HG02943 (cell line): Measurements from ENCODE around the gene KCNMB2.
"Not testable (repeated sequence)": the region's sequence is repeated elsewhere in the genome, so short reads cannot be mapped to it uniquely, and the experiment has no call there.

Source experiments
- ATAC-seq: cut with Tn5 transposase; IDR thresholded peaks from one replicate; pipeline ENCODE4 v1.9.1; 2021; ENCODE audit warnings: mild to moderate bottlenecking, low read depth, moderate library complexity; ENCODE audit not compliant: unreplicated experiment

Gene KCNMB2

DNA sequence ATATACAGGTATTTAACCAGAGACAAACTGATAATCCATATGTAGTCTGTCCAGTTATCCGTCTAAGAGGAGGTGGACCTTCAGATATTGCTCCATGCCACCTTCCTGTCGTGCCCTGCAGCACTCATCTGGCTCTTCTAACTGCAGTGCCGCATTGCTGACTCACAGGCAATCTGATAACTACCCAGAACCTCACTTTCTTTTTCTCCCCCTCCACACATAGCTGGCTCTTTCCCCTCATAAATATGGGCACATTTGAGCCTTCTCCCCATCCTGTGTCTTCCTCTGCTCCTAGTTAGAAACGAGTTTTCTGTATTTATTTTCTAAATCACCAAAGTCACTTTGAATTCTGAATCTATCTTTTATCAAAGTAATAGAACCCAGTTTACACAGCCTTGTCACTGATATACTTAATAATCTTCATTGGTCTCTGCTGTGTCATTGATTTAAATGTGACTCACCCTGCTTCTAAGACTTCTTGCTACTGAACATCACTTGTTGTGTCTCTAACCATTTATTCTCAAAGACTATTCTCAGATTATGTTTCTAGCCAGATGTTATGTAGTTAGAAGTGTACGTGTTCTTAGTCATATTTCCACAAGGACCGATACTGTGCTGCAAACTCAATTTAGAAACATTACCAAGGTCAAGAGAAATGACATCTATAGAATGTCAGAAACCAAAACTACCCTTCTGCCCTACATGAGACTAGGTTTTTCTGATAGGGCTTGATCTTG lies 17.4 kb upstream of the KCNMB2 start:
- peak; percentile 82 for ATAC-seq

DNA sequence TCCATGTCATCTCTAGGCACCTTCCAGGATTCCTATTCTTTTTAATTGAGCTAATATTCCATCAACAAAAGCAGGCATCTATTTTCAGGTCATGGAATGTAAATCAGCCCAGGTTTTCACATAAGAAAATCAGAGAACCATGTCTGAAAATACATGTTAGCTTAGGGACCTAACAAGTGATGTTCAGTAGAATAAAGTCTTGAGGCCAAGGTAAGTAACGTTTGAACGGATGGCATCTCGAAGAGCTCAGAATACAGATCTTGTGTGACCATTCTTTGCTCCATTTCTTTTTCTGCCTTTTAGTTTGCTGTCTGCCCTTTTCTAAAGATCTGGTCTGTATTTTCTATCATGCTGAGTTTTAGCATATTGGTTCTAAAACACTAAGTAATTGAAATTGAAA lies 16.5 kb upstream of the KCNMB2 start:
- no peak for ATAC-seq

DNA sequence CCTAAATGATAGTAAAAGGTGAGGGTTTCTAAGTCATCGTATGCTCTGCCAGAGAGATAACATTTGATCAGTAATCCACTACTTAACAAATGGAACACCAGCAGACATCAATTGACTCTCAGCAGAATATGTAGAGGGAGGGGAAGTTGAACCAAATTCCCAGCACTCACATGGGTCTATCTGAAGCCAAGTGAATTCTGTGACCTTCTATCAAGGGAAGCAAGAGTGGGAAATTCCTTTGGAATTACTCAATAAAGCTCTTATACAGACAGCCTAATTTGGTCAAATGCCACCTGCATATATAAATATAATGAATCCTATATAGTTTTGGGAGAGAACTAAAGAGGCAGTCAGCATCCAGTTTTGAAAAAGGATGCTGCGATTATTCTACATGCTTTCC lies 15.8 kb upstream of the KCNMB2 start:
- ATAC-seq = no peak

DNA sequence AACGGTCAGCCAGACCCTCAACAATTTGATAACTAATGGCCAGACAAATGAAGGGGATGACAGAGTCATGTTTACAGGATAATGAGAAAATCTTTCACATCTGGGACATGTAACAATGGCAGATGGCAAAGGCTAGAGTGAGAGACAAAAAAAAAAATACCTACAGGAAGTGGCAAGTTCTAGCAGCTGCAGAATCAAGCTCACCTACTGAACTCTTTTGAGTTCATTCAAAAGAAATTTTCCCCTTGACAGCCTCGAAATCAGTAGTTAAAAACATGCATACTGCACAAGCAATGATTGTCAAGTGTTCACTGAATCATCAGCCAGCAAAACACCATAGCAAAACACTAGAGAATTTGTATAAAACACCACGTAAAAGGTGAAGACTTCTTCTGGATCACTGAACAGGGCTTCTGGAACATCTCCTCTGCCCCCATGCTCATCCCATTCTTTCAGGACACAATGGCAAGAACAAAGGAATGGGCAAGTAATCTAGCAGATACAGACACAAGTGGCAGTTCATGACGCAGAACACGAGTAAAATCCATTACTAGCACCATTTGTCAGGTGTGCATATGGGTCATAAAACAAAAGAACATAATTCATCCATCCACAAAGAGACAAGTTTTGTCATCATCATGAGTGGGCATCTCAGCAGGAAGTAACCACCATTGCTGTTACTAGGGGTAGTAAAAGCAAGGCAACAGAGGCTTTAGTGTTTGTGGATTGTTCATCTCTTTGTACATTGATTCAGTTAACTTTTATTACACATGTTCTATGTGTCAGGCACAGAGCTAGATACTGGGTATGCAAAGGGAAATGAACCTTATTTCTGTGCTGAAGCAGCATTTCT lies 13.8 kb upstream of the KCNMB2 start:
- ATAC-seq = no peak

DNA sequence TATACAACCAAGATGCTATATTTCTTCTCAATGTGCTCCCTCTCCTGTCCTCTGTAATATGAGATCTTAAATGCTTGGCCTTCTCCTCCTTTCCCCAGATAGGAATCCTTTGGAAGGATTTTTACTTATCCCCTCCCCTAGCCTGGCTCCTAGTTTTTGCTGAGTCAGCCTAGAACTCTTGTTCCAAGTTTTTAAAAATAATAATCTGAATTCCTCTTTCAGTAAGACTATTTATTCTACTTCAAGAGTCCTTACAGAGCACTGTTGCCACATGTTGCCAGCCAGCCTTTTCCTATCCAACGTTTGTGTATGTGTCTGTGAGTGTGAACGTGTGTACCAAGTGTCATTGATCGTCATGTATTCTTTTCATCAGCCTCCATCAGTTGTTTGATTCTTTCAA lies 11.0 kb upstream of the KCNMB2 start:
- no peak for ATAC-seq

DNA sequence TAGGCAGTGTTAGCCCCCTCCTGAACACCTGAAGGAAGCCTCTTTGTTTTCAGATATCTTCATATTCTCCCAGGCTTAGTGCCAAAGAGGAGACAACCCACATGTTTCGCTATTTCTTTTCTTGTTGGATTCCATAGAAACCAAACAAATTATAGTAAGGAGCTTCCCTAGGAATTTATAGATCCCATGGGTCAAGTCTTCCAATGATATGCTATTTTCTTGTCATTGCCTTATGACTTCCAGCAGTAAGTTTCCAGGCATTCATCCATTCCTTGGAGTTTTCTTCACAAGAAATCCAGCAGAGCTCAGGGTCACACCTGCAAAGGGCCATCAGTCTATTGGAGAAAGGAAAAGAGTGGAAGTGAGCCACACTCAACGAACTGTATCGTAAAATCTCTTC lies 9.9 kb upstream of the KCNMB2 start:
- no peak for ATAC-seq

DNA sequence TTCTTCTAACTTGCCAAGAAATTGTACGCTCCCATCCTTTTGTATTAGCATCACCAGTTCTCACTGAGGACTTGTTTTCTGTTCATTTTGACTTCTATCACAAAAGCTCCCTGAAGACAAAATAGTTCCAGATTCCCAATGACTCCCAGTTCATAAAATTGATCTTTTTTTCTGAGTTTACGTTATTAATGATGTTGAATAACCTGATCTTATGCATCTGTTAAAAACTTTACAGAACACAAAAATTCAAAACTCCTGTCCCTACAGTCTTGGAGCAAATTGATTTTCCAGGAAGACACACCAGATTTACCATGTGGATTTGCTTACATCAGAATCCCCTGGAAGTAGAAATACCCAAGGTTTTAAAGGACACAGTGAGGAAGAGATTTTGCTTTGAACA lies 8.3 kb upstream of the KCNMB2 start:
- no peak for ATAC-seq

DNA sequence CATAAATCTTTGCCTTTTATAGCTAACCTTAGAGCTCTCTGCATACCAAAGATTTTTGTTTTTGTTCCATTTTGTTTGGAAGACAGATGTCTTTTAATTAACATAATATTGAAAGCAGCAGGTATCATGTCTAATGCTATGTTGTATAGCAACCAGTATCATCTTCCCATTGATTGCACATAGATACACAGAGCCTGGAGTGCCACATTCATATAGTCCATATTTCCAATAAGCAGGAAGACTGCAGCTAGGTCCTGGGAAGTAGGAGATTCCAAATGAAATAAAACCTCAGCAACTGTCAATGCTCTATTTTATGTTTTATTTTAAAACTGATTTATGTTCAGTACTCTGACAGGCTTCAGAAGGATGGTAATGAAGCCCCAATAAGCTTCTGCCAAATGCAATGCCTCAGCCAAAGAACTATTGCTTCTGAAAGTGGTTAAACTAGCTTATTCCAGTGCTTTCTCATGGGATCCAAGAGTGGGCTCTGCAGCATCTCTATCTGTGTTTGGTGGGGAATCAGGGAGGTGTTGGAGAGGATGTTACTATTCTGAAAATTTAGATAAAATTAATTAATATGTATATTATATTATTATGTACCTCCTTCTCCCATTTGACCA lies 6.5 kb upstream of the KCNMB2 start:
- no peak for ATAC-seq

DNA sequence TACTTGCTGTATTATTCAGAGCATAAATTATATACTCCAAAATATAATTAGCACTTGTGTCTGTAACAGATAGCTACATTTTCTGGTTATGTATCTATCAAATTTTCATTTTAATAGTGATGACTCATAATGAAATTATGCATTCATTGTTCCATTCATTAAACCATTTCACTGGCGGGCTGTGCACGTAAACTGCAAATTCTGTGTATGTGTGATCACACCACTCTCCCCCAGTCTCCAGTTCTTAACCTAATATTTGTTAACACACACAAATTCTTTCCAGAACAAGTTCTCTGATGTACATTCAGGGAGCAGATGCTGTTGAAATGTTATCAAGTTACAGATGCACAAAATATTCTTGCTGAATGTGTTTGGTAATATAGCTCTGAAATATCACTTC lies 3.8 kb upstream of the KCNMB2 start:
- ATAC-seq = no peak

DNA sequence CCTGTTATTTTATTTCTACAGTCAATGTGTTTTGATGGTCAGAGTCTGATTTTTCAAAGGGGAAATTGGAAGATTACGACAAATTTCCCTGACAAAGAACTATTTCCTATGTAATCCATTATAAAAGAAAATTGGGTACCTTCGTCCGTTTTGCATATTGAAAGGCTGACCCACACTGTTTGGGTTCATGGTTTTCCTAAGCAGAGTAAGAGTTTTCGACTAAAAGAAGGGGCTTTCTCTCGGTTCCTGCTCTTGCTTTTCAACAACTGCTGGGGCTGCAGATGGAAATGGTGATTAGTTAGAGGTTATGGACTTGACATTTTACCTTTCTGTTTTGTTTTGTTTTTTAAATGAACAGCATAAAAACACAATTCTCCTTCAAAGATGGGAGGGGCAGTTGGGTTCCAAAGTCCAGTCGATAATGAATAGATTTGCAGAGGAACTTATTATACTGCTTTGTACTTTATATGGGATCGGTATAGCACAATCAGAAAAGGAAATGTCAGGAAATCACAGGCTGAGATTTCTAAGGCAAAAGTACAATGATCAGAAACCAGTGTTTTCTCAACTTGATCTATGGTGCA lies 978 bp downstream of the KCNMB2 start:
- no peak for ATAC-seq

DNA sequence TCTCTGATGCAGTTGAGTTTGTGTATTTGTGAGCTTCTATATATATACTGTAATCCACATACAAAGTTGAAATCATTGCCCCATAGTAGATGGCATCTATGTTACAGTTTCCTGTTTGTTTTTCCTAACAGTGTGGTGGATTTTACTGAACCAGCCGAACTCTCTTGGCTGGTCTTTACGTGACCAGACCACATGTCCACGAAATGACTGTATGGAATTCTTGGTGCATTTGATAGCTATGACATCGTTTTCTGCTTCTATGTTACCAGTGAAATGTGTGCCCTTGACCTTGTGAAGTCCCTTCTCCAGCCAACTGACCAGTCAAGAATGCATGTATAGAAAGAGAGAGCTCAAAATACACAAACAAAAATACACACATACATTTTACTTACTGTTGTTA lies 1.8 kb downstream of the KCNMB2 start:
- ATAC-seq = no peak

DNA sequence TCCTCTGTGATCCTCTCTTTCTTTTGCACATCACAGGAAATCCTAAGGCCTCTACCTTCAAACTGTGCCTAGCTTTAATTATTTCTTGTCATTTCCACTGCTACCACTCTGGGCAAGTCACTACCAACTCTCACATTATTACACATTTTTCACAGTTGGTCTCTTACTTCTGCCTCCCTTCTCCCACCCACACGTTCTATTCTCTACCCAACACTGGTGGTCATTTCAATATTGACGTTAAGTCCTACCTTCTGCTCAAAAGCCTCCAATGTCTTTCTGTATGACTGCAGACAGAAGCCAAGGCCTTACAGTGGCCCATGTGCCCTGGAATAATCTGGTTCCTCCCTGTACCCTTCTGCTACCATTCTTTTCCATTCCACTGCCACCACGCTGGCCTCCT lies 3.9 kb downstream of the KCNMB2 start:
- ATAC-seq = no peak

DNA sequence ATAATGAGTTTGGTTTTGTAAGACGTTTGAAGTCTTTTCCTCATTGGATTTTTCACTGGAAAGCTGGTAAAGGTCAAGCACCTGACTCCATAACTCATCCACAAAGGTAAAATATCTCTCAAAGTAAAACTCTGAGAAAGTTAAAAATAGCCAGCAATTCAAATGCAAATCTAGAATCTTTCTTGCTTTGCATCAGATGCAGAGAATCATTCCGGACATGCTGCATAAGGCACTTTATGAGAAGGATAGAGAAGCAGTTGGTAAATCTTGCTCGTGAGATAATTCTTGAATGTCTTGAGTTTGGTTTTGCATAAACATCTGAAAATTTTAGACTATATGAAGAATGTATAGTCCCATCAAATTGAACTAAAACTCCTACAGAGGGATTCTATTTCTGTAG lies 9.1 kb downstream of the KCNMB2 start:
- no peak for ATAC-seq

DNA sequence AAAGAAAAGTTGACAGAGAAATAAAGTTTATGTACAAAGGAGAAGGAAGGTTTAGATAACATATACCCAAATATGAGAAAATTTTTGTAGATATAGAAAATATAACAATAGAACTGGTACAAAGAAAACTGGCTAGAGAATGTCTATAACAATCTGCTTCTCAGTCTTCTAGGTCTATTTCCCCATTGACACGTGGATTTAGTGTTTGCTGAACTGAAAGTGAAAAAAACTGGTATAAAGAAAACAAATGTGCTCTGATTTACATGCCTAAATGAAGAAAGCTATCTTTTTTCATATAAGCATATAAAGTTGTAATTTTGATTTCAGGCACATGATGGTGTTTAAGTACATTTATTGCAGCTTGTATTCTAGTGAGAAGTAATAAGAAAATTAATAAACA lies 9.8 kb downstream of the KCNMB2 start:
- ATAC-seq = no peak

DNA sequence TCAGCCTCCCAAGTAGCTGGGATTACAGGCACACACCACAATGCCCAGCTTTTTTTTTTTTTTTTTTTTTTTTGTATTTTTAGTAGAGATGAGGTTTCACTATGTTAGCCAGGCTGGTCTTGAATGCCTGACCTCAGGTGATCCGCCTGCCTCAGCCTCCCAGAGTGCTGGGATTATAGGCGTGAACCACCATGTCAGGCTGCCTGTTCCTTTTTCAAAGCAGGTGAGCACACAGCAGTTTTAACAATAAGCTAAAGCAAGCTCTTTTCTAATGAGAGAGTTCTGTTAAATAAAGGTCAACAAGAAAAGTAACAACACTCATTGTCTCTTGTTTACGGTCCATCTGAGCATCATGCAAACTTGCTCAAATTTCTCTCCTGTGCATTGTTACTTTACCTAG lies 13.2 kb downstream of the KCNMB2 start:
- ATAC-seq = not testable (repeated sequence)

DNA sequence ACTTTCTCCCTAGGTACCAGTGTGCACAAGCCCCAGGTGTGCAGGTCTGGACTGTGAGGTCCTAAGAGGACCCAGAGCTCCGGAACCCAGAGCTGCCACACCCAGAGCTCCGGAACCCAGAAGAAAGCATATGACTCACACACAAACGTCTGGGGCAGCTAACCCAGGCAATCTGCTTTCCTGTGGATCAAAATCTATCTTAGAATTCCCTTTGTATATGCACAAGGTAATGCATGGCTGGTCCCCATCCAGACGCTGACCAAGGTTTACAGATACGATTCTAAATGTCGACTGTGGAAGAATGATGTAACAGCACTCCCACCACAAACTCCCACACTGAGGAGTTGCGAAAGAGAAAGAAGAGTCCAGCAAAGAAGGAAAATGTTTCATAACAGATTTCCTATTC lies 15.7 kb downstream of the KCNMB2 start:
- ATAC-seq = no peak

DNA sequence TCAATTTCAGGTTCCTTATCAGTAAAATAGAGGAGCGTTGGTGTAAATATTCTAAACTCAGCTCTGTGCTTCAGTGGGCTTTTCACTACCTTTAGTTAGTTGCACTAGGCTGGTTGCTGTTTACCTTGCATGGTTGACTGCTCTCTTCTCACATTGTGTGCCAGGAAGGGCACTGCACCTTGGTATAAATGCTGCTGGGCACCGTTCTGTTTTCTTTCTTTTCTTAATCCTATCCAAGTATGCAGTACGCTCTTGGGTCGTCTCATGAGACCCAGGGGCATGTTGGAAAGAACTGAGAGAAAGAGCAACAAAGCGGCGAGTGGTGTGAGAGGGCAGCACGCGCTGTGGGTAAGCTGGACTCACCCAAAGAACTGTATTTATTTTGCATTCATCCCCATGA lies 22.4 kb downstream of the KCNMB2 start:
- ATAC-seq = no peak

DNA sequence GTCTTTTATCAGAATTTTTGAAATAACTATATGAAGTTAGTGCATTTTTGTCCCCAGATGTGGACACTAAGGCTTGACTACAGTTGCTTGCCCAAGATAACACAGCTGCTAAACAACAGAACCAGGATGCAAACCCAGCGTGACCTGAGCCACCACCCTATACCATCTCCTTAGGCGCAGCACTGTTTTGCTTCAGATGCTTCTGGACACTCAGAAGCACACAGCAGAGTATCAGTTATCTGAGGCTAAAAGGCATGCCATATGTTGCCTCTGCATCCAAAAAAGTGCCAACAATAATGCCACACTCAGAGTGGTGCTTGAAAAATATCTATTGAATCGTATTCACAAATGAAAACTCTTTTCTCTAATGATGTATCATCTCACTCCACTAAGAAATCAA lies 24.5 kb downstream of the KCNMB2 start:
- ATAC-seq = no peak

DNA sequence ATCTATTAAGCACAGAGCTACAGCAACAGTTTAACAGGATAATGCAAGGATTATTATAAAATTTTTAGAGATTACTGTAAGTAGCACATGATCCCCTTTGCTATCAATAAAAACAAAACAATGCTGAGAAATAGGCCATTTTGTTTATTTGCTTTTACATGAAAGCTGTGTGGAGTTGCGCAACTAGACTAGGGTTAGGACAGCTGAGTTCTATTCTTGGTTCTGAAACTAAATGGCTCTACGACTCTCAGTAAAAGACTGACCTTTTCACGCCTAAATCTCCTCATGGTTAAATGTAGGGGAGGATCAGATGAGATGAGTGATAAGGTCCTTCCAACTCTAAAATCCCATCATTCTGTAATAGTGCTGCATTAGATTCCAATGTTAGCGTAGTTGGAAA lies 25.0 kb downstream of the KCNMB2 start:
- no peak for ATAC-seq

DNA sequence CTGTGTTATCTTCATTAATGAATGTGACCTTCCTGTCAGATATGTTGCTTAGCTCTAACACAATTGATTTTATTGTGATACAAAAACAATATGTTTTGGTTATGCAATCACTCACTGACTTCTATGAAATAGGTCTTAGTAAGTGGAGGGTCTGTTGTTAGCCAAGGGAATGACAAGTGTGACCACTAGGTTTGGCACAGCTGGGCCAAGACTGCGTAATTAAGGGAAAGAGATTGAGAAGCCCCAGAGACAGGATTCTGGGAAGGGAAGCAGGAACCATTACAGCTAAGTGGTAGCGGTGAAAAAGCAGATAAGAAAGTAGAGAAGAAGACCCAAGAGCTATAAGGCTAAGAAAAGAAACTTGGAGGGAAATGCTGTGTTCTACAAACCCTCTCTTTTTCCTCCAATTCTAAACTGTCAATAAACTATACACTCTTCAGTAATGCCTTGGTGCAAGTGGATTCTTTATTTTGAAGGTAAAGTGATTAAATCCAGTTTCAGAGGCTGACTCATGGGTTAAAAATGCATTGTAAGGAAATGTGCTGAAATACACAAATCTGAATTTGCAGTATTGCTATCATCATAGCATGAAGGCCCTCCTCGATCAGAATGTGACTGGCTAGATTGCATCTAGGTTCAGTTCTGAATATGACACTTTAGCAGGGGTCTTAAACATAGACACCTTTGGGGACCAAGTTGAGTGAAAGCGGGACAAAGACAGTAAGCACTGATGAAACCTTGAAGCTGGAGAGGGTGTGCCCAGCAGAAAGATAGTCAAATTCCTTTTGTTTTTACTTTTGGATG lies 26.1 kb downstream of the KCNMB2 start:
- ATAC-seq = no peak

DNA sequence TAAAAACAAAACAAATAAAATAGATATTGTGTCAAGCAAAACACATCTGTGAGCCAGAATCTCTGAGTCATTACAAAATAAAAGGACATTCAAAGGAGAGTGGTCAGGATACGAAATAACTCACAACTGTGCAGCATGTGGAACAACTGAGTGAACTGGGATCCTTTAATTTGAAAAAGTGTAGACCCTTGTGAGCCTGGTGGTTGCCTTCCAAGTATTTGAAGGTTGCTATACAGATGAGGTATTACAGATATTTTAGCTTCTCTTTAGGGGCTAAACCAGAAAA lies 26.7 kb downstream of the KCNMB2 start:
- ATAC-seq = no peak
